Measurements from ENCODE around the gene SOX15.
A peak's percentile ranks its signal among the peaks of the same experiment; 100 is the strongest.

The SOX15 gene

DNA sequence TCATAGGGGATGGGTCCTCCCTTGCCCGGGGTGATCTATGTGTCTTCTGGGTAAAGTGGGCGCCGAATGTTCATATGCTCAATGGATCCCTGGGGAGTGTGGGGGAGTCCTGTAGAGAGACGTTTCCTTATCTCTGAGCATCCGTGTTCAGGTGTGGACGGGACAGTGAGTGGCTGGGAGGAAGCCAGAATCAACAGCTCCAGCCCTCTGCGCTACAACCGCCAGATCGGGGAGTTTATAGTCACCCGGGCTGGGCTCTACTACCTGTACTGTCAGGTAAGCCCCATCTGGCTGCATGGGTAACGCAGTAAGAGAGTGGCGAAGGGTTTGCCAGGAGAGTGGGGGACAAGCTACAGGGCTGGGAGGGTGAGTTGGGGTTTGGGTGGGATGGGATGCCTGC lies 33.3 kb downstream of the SOX15 start:
- DNase-seq: no peak

DNA sequence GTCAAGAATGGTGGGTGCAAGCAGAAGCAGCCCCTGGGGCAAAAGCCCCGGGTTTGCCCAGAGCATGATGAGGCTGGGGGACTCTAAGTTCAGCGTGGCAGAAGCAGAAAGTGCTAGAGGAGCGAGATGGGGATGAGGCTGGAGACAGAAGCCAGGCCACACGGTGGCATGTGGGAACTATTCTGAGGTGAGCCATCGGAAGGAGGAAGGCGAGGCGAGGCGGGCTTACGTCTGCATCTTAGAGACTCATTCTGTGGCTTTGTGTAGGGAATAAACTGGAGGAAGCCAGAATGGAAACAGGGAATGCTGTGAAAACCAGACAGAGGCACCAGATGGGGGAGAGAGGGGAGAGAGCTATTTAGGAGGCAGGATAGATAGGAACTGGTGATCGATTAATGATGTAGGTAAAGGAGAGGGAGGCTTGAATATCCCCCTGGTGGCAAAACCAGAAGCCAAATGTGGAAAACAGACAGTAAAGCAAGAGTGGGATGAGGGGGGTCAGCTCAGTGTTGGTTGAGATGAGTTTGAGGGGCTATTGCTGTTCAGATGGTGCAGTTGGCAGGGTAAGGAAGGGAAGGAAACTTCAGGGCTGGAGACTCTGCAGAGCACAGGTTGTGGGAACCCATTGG lies 34.5 kb downstream of the SOX15 start:
- no peak for DNase-seq

DNA sequence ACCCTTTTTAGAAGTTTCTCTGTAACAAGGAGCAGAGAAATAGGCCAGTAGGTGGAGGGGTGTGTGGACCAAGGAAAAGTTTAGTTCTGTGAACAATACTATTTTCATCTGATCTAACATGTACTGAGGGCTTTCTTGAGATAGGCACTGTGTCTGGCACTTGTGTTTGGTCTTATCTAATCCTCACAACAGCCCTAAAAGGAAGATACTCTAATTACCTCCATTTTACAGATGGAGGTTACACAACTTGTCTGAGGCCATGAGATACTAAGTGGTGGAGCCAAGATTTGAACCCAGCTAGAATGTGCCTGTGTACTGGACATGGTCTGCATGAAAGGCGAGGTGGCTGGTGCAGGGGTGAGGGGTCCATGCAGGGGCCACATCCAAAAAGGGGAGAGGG lies 36.5 kb downstream of the SOX15 start:
- no peak for DNase-seq

DNA sequence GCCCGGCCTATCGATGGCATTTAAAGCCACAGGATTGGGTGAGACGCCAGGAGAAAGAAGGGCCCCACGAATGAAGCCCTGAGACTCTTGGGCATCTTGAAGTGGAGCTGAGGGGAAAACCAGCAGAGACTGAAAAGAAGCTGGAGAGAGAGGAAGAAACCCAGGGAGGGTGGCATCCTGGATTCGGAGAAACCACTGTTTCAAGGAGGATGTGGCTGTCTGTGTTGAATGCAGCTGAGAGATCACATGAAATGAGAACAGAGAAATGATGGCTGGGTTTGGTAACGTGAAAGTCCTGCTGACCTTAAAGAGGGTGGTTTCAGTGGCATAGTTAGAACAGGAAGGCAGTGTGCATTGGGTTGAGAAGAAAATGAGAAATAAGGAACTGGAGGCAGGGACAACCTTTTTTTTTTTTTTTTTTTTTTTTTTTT lies 37.3 kb downstream of the SOX15 start:
- DNase-seq: no peak

DNA sequence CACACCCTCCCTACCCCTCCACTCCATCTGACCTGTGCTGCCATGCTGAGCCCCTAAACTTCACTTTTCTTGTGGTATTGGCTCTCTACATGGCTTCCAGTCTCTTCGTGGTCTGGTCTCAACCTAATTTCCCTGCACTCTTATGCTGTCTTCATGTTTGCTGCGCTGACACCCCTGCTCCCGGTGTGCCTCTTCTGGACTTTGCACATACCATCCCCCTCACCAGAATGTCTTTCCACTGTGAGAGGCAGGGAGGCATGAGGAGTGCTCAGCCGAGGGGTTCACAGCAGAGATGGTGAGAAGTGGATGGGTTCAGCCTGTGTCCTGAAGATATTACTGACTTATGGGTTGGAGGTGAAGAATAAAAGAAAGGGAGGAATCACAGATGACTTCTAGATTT lies 38.5 kb downstream of the SOX15 start:
- DNase-seq: no peak

DNA sequence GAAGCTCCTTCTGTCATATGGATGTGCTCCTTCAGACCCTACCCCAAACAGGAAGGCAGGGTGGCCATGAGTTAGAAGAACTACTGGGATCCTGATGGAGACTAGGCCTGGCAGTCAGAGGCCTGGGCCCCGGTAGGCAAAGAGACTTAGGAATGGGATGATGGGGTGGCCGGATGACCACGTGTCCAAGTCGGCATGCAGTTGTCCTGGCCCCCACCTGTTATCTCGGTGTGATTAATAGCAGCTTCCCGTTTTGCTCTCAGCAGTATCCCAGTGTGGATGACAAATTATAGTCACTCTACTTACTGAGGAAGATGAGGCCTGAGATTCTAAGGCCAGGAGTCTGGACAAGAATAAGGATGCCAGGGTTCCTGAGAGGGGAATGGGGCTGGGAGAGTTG lies 39.5 kb downstream of the SOX15 start:
- no peak for DNase-seq

DNA sequence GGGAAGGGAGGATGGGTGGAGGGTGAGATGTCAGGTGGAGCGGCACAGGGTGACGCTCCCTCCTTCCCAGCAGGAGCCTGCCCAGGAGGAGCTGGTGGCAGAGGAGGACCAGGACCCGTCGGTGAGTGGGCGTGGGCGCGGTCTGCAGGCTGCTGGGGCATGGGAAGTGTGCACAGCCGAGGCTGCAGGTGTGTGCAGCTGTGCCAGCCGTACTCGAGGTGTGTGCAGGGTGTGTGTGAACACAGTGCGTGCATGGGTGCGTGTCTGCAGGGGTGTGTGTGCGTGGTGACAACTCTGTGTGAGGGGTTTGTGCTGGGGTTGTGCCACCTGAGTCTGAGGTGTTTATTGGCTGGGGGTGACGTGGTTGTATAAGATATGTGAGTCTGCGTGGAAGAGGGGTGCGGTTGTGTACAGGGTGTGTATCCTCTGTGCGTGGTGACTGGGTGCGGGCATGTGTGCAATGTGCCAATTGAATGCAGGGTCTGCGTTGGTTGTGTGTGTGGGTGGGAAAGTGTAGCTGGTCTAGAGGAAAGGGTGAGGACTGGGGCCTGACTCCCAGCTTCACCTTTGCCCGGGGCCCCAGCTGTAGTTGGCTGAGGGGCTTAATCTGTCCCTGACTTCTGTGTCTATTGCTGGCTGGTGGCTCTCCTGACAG lies 40.4 kb downstream of the SOX15 start:
- DNase-seq: peak; percentile 35

DNA sequence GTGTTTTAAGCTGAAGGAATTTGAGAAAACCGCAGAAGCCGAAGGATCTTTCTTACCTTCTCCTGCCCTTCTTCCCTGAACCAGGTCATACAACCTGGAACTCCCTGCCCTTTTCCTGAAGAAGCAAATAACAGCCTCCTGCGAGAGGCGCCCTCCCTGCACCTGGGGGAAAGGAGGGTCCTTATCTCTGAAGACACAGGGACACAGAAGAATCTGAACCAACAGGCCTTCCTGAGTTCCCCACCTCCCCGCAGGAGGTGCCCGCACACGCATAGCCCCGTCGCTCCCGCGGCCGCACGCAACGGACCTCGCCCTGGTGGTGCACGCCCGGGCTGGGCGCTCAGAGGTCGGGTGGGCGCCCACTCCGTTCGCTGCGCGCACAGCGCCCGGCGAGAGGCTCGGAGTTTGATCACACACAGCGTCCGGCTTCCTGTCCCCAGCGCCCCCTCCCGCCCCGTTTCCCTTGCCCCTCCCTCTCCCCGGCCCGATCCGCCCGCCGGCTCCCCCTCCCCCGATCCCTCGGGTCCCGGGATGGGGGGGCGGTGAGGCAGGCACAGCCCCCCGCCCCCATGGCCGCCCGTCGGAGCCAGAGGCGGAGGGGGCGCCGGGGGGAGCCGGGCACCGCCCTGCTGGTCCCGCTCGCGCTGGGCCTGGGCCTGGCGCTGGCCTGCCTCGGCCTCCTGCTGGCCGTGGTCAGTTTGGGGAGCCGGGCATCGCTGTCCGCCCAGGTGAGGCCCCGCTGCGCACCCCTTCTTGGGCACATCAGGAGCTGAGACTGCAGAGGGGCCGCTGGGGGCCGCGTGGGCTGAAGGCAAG lies 41.1 kb downstream of the SOX15 start, which contains the start of gene TNFSF12:
TSS of gene TNFSF12 (plus strand) at position 474 of the 816 bp plus-strand sequence. CDS start at position 570, 96 bp downstream.
- DNase-seq: peak; percentile 53

DNA sequence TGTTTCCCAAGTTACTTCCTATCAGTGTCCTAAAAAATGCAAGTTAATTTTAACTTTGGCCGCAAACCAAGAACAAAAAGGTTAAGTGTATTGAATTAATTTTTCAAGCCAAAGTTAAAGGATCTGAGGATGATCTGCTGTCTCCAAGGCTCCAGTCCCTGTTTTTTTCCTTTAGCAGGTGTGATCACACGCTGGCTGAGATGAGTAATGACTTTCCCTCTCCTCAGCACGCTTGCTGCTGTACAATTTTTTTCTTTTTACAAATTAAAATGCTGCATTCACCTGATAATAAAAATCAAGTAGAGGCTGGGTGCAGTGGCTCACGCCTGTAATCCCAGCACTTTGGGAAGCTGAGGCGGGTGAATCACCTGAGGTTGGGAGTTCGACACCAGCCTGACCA lies 45.0 kb downstream of the SOX15 start:
- no peak for DNase-seq

DNA sequence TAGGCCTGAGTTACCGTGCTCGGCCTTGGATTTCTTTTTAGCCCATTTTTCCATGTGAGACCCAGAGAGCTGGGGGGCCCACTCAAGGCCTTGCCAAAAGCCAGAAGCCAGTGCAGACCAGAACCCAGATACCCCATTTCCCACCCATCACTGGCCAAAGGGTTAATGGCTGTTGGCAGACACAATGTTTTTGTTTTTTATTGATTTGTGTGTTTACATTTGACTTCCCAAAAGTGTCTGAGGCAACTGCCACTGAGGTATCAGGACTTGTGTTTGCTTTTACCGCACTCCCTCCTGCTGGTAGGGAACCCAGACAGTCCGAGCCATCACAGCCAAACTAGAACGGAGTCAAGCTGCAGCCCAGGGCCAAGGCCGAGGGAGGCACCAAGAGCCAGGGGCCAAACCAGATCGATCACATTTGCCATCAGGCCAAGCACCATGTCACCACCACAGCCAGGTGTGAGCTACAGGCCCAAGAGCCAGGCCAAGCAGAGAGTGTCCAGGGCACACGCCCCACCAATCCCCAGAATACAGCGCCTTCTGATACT lies 48.7 kb downstream of the SOX15 start:
- DNase-seq: no peak

DNA sequence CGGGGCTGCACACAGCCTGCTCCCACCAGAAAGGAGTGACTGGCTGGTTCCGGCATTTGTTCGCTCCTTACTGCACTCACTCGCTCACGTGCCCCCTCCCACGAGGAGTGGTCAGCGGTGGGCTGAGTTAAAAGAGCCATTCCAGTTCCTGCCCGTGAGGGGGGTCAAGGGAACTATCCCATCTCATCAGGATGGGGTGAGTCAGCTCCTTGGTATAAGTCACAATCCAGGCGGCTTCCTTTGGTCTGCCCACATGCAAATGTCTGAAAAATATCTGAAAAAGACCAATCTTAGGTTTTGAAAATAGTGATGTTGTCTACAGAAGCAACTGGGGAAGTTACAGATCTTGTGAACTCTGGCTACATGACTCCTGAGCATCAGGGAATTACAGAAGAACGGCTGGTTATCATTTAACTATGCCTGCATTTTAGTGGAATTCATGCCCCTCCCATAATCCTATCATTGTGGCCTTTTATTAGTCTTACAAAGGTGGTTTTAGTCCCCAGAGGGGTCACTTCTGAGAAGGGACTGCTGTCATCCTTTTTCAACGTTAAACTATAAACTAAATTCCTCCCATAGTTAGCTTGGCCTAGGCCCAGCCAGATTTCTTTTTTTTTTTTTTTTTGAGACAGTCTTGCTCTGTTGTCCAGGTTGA lies 50.9 kb downstream of the SOX15 start:
- no peak for DNase-seq

All from activated CD8-positive, alpha-beta memory T cell treated with anti-CD3 and anti-CD28 coated beads, Interleukin-2, amount 50 U/mL, for 4 hours (primary cell).